ENCODE data around the gene GPC6.

The GPC6 gene

DNA sequence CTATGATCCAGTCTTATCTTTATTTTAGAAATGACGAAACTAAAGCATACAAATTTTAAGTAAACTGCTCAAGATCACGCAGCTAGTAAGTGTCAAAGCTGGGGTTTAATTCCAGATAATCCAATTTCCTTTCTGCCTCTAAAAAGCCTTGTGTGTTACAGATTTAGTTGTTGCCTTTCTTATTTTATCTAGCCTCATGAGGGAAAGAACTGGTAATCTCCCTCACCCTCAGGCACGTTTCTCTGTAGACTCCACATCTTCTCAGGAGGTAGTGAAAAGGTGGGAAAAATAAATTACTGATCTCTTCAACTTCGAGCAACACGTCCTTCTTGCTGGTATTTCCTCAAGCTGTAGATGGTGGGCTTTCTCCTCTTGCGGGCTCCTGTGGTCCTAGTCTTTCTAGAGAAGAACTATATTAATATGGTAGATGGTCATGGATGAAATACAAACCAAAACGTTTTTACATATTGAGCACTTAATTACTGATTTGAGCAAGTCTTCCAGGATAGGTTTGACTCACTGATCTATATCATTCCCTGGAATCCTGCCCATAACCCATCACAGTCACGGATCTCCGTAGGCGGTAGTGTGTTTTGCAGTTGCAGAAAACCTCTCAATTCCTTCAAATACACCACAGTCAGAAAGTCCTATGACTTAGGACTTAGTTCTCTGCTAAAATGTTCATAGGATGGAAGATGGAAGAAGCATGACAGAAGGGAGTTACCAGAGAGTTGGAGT lies 733.4 kb downstream of the GPC6 start:
- no peak overlapping the region for H3K4me3 ChIP-seq (ENCODE audit: low read depth, low read length)
- TF ChIP-seq, protein P1, sequence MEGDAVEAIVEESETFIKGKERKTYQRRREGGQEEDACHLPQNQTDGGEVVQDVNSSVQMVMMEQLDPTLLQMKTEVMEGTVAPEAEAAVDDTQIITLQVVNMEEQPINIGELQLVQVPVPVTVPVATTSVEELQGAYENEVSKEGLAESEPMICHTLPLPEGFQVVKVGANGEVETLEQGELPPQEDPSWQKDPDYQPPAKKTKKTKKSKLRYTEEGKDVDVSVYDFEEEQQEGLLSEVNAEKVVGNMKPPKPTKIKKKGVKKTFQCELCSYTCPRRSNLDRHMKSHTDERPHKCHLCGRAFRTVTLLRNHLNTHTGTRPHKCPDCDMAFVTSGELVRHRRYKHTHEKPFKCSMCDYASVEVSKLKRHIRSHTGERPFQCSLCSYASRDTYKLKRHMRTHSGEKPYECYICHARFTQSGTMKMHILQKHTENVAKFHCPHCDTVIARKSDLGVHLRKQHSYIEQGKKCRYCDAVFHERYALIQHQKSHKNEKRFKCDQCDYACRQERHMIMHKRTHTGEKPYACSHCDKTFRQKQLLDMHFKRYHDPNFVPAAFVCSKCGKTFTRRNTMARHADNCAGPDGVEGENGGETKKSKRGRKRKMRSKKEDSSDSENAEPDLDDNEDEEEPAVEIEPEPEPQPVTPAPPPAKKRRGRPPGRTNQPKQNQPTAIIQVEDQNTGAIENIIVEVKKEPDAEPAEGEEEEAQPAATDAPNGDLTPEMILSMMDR (IDR thresholded peaks at IDR 0.05; ENCODE audit: borderline replicate concordance, insufficient read depth, low read depth, low read length): no peak

DNA sequence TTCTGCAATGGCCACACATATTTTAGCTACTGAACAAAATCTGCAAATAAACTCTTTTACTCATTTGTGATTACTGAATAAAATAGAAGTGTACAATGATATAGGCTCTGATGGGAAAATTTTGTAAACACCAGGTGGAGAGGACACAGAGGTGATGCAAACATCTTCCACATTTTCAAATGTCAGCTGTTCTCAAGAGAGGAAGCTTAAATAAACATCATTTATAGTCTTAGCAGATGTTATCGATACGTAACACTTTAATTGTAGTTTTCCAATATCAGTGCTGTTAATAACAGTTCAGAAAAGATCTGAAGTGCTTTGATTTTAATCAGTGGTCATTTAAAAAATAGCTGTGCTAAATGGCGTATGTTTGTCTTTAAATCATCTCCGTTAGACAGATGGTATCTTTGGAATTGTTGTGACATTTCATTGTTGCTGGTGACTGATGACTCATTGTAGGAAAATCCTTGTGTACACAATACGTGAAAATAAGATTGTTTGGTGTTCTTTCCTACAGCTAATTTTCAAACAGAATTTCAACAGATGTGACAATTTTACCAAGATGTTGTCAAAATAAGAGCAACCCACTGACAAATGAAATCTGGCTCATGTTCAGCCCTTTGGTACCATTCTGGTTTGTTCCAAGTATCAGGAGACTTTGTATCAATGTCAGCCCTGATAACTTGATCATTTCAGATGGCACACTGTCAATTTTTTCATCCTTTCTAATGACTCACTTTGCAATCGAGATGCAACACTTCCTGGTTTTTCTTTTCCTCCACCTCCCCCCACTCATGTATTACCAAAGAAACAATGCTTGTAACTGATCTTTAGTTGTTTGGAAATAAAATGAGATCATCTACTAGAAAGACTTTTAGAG lies 736.9 kb downstream of the GPC6 start:
- TF ChIP-seq, protein P1 (IDR thresholded peaks at IDR 0.05; ENCODE audit: borderline replicate concordance, insufficient read depth, low read depth, low read length): no peak
- H3K4me3 ChIP-seq (ENCODE audit: low read depth, low read length): no peak overlapping the region

DNA sequence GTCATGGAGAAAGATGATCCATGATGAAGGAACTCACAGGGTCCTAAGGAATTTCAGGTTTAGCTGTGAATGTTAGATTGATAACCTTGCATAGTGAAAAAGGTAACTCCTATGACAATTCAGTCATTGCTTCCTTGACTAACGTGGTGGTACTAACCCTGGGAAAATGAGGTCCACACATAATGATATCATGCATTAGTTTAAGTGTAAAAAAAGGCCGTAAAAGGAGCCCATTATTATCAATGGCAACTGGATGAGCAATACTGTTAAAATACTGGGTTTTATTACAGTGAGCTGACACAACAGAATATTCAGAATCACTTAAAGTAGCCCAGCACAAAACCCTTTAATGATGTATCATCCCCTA lies 737.5 kb downstream of the GPC6 start:
- TF ChIP-seq, protein P1 (IDR thresholded peaks at IDR 0.05; ENCODE audit: borderline replicate concordance, insufficient read depth, low read depth, low read length): no peak
- H3K4me3 ChIP-seq (ENCODE audit: low read depth, low read length): no peak overlapping the region

- TF ChIP-seq, protein P1 (IDR thresholded peaks at IDR 0.05; ENCODE audit: borderline replicate concordance, insufficient read depth, low read depth, low read length): no peak
Observed at GRCh38 chr13:93965587-93965986, 739.0 kb downstream of the GPC6 start.

DNA sequence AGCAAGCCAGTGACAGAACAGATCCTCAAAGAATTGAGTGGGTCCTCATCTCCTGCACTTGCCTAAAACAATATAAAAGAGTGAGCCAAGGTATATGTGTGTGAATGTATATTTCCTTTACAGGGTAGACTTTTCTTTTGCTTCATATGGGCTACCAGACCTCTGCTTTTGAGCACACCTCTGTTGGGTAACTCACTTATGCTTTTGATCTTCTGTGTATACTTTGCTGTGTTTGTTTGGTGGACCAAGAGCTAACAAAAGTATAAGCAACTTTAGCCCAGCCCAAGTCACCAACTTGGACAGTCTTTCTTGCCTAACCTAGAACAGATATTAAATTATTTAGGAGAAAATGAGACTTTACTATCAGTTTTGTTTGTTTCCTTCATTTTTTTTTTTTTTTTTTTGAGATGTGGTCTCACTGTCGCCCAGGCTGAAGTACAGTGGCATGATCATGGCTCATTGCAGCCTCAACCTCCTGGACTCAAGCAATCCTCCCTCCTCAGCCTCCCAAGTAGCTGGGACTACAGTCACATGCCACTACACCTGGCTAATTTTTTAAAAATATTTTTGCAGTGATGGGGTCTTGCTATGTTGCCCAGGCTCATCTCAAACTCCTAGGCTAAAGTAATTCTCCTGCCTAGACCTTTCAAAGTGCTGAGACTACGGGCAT lies 739.8 kb downstream of the GPC6 start:
- H3K4me3 ChIP-seq (ENCODE audit: low read depth, low read length): no peak overlapping the region
- TF ChIP-seq, protein P1 (IDR thresholded peaks at IDR 0.05; ENCODE audit: borderline replicate concordance, insufficient read depth, low read depth, low read length): no peak

More at GRCh38 chr13:93965587-93965986, 739.0 kb downstream of the GPC6 start:
- H3K4me3 ChIP-seq (ENCODE audit: low read depth, low read length): no peak overlapping the region

GRCh38 chr13:93967286-93967685 lies 740.7 kb downstream of the GPC6 start:
- no peak overlapping the region for H3K4me3 ChIP-seq (ENCODE audit: low read depth, low read length)
- TF ChIP-seq, protein P1 (IDR thresholded peaks at IDR 0.05; ENCODE audit: borderline replicate concordance, insufficient read depth, low read depth, low read length): no peak

Measured in GM12875 (cell line).